HG03521 (cell line): ENCODE results near the gene MLKL.
"Not testable (repeated sequence)": the region's sequence is repeated elsewhere in the genome, so short reads cannot be mapped to it uniquely, and the experiment has no call there.

Experiments used
- ATAC-seq: cut with Tn5 transposase; IDR thresholded peaks from one replicate; pipeline ENCODE4 v1.9.1; 2021; ENCODE audit warnings: mild to moderate bottlenecking, moderate library complexity; ENCODE audit not compliant: unreplicated experiment

Gene MLKL

GRCh38 chr16:74652883-74653282 is 47.8 kb downstream of the MLKL start:
- ATAC-seq = not testable (repeated sequence)

- no peak for ATAC-seq
These were observed 48.4 kb downstream of the MLKL start for GRCh38 chr16:74652249-74652648.

- ATAC-seq = no peak
These were observed 48.8 kb downstream of the MLKL start for GRCh38 chr16:74651841-74652240.

GRCh38 chr16:74650966-74651567 is 49.6 kb downstream of the MLKL start:
- ATAC-seq = no peak

GRCh38 chr16:74649839-74650504 is 50.7 kb downstream of the MLKL start:
- ATAC-seq = no peak

GRCh38 chr16:74641969-74642368 is 58.7 kb downstream of the MLKL start:
- ATAC-seq = no peak

- ATAC-seq = no peak
These were observed 62.8 kb downstream of the MLKL start for GRCh38 chr16:74637742-74638453.

GRCh38 chr16:74635303-74635702 is 65.4 kb downstream of the MLKL start:
- no peak for ATAC-seq

- no peak for ATAC-seq
These were observed 67.0 kb downstream of the MLKL start for GRCh38 chr16:74633686-74634085.

GRCh38 chr16:74627506-74628220 is 73.0 kb downstream of the MLKL start:
- ATAC-seq = no peak

GRCh38 chr16:74626741-74627416 is 73.8 kb downstream of the MLKL start:
- no peak for ATAC-seq

GRCh38 chr16:74625500-74626350 is 74.9 kb downstream of the MLKL start:
- ATAC-seq = no peak

- ATAC-seq = no peak
These were observed 76.8 kb downstream of the MLKL start for GRCh38 chr16:74623839-74624235.

- ATAC-seq = no peak
These were observed 77.3 kb downstream of the MLKL start for GRCh38 chr16:74623214-74623838.

GRCh38 chr16:74622005-74622404 is 78.7 kb downstream of the MLKL start:
- ATAC-seq = no peak
